GM19193 (cell line): Measurements from ENCODE around the gene CLCN4.

Experiments used
- POLR2A ChIP-seq: IDR thresholded peaks from 4 replicates; pipeline ENCODE4 v1.6.1; 2011; ENCODE audit not compliant: insufficient read depth, insufficient read length; ENCODE audit errors: extremely low read depth

Gene CLCN4

DNA sequence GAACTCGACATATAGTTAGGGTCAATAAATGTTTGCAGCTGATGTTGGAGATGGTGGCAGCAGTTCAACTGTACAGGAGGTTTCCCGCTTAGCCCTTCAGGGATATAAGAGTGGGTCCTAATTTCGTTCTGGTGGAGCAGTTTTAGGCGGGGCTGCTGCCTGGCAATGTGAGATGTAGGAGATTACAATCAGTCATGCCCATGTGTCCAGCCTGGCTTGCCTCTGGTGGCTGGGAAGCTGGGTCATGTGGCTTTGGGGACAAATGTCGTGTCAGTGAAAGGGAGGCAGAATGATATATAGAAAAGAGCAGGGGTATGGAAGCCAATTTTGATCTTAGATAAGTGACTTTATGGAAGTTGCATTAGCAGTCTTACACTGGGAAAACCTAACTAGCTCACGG, 129.4 kb downstream of the CLCN4 start:
- TF ChIP-seq POLR2A: no peak
